ENCODE data around the gene HLA-DPA1. TPM values are rescaled to one million over a fixed set of nuclear protein-coding genes. Genes with fewer than 3 reads are reported as not detected.

Gene HLA-DPA1
- total RNA-seq, 1 experiment from 2014 or later, result 2.6 TPM

DNA sequence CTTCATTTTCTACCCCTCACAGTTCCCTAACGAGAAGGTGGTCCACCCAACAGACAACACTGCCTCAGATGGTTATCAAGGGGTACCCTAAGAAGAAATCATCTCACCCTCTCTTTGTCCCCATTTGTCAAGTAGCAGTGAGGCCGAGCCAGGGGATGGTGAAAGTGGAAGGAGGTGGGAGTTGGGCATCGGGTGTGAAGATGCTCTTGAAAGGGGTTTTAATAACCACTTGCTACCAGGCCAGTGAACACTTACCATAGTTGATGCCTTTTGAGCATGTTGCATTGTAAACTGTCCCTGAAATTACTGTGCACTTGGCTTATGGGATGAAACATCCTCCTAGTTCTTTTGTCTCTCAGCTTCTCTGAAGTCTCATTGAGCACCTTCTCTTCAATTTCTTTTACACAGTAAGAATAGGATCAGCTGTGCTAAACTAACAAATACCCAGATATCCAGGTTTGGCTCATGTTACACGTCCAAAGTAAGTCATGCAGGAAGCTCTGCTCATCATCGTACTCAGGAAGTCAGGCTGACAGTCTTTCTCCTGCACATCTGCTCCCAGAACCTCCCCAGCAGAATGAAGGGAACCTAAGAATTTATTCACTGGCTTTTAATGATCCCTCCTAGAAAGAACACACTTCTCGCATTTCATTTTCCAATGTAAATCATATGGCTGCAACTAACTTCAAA is 15.6 kb upstream of the HLA-DPA1 start:
- peaks cover 0 to 2% of the 10 kb centered on the region in 2 experiments; a peak in 1 of 4 replicates for H3K4me1 Mint-ChIP-seq
- Histone ChIP-seq H2BK5ac (ENCODE audit: insufficient read length, low read length) (no peak overlapping the region), H4K20me1 (ENCODE audit: control insufficient read depth, insufficient read depth, insufficient read length) (no peaks in the 10 kb centered on the region), H3K4me1 (ENCODE audit: insufficient read depth, low read length) (no peaks in the 10 kb centered on the region), H2BK15ac (ENCODE audit: low read depth, low read length) (no peak overlapping the region), H3T11ph (ENCODE audit: low read length) (no peak overlapping the region), H2BK20ac (ENCODE audit: low read depth, low read length, poor library complexity, severe bottlenecking) (no peak overlapping the region), H3K14ac (ENCODE audit: insufficient read depth, low read length) (no peak overlapping the region), H3K79me2 (ENCODE audit: insufficient read depth, low read length) (no peaks in the 10 kb centered on the region), H2AK5ac (ENCODE audit: insufficient read length, low read length) (no peak overlapping the region), H2BK12ac (ENCODE audit: insufficient read length, low read depth, low read length) (no peak overlapping the region), H3K79me1 (ENCODE audit: insufficient read depth, low read depth, low read length, poor library complexity, severe bottlenecking) (no peaks in the 10 kb centered on the region), H3K9ac (ENCODE audit: extremely low read depth, insufficient read length, low read length) (no peak overlapping the region), H2BK120ac (ENCODE audit: low read depth, low read length, poor library complexity, severe bottlenecking) (no peak overlapping the region), H3K23ac (ENCODE audit: insufficient read length, low read depth, low read length) (no peak overlapping the region), H4K8ac (replicated peaks; ENCODE audit: insufficient read length, low read depth, low read length) (no peak overlapping the region), H3K18ac (ENCODE audit: insufficient read length, low read depth, low read length) (no peak overlapping the region), H3K27me3 (ENCODE audit: insufficient read depth, low read length) (no peaks in the 10 kb centered on the region), H4K5ac (ENCODE audit: insufficient read length, low read depth, low read length) (no peak overlapping the region), H3K9me3 (ENCODE audit: control insufficient read depth, low read depth, low read length) (no peaks in the 10 kb centered on the region), H4K91ac (ENCODE audit: insufficient read length, low read depth, low read length) (no peak overlapping the region), H3K23me2 (ENCODE audit: insufficient read length, low read depth, low read length, poor library complexity, severe bottlenecking) (no peaks in the 10 kb centered on the region), H3K56ac (ENCODE audit: insufficient read length, low read depth, low read length) (no peak overlapping the region), H3K4me2 (ENCODE audit: insufficient read depth, insufficient read length, low read length) (no peak overlapping the region), H2AFZ (ENCODE audit: low read length) (no peak overlapping the region), H3K4ac (ENCODE audit: low read depth, low read length) (no peak overlapping the region), H3K27ac (ENCODE audit: insufficient read length, low read depth, low read length) (no peak overlapping the region)
- H3K9me3 Mint-ChIP-seq, result no peaks in the 10 kb centered on the region
- TF ChIP-seq, protein P1, sequence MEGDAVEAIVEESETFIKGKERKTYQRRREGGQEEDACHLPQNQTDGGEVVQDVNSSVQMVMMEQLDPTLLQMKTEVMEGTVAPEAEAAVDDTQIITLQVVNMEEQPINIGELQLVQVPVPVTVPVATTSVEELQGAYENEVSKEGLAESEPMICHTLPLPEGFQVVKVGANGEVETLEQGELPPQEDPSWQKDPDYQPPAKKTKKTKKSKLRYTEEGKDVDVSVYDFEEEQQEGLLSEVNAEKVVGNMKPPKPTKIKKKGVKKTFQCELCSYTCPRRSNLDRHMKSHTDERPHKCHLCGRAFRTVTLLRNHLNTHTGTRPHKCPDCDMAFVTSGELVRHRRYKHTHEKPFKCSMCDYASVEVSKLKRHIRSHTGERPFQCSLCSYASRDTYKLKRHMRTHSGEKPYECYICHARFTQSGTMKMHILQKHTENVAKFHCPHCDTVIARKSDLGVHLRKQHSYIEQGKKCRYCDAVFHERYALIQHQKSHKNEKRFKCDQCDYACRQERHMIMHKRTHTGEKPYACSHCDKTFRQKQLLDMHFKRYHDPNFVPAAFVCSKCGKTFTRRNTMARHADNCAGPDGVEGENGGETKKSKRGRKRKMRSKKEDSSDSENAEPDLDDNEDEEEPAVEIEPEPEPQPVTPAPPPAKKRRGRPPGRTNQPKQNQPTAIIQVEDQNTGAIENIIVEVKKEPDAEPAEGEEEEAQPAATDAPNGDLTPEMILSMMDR (conservative IDR thresholded peaks at IDR 0.05), result no peak
- DNase-seq, result no peak
- H3K27me3 Mint-ChIP-seq (ENCODE audit: low read depth), result peaks cover 5% of the 10 kb centered on the region
- no CpG with 5 or more reads among the region's 6 CpGs for WGBS (ENCODE audit: extremely low coverage, insufficient read length, low lambda C conversion rate)
- no peak overlapping the region for H3K4me3 Mint-ChIP-seq
- peaks cover 9 to 22% (median 16%) of the 10 kb centered on the region in 3 experiments; a peak in 6 of 7 replicates for H3K36me3 Mint-ChIP-seq (ENCODE audit: insufficient read depth in 1 of 3, low read depth in 3 of 3)
- no peak overlapping the region for H3K27ac Mint-ChIP-seq

All from H9 (cell line).